Bone marrow (tissue), 2 donors: ENCODE data around the gene SMARCD3.

Experiments
- DNase-seq, 2 donors: peaks; one replicate each; lab custom pipeline; 2025; lab: John Stamatoyannopoulos, UW

The SMARCD3 gene

DNA sequence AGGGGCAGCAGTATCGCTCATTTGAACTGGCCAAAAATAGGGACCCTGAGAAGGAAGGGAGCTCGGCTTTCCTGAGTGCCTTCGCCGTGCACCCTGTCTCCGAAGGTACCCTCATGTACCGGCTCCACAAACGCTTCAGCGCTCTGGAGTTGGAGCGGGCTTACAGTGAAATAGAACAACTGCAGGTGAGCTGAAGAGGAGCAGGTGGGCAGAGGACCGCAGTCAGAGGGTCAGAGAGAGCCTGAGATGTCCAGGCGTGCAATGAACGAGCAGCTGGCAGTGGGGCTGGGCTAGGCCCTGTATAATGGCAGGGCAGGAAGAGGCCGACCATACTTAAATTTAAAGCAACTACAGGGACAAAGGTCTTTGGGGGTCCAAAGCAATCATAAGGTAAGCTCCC, 12.1 kb downstream of the SMARCD3 start:
- no peak for DNase-seq

DNA sequence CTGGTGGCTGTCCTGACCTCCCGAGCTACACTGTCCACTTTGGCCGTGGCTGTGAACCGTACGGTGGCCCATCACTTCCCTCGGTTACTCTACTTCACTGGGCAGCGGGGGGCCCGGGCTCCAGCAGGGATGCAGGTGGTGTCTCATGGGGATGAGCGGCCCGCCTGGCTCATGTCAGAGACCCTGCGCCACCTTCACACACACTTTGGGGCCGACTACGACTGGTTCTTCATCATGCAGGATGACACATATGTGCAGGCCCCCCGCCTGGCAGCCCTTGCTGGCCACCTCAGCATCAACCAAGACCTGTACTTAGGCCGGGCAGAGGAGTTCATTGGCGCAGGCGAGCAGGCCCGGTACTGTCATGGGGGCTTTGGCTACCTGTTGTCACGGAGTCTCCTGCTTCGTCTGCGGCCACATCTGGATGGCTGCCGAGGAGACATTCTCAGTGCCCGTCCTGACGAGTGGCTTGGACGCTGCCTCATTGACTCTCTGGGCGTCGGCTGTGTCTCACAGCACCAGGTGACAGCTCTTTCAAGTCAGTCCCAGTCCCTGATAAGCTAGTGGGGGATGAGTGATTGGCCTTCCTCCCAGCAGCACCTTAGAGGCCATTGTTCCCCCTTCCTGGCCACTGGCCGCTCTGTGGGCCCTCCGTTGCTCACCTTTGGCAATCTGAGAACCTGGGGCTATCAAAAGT, 13.3 kb downstream of the SMARCD3 start:
- no peak for DNase-seq

DNA sequence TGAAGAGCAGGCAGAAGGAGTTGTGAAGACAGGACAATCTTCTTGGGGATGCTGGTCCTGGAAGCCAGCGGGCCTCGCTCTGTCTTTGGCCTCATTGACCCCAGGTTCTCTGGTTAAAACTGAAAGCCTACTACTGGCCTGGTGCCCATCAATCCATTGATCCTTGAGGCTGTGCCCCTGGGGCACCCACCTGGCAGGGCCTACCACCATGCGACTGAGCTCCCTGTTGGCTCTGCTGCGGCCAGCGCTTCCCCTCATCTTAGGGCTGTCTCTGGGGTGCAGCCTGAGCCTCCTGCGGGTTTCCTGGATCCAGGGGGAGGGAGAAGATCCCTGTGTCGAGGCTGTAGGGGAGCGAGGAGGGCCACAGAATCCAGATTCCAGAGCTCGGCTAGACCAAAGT, 14.7 kb downstream of the SMARCD3 start:
- DNase-seq, result no peak

DNA sequence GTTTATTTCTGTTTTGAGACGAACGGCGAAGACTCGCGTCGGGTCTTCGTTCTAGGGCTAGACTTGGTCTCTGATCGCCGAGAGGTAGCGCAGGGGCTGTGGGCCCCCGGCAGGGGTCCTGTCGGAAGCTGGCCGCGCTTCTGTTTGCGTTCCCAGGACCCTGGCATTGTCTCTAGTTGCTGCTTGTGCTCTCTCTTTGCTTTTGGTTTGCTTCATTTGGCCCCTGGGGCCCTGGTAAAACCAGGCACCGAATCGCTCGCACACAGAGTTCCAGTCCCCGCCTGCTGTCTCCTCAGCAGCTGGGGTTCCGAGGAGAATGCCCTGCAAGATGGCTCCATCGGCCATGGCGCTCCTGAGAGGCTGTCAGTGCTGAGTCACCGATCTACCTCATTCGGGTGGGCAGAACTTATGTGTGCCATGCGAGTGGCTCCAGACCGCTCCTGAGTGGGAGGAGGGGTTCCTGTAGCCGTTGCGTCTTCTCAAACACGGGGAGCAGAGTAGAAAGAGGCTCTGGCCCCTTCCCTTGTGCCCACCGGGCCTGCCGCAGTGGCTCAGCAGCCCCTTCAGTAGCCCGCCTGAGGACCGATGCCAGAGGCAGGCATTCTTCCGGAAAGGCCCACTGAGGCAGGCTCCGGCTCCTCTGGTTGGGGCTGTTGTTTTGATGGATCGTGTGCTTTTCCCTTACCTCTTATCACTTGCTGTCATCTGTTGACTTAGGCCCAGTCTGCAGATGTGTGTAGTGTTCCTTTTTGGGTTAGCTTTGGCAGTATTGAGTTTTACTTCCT, 15.4 kb downstream of the SMARCD3 start:
- DNase-seq, result peak; percentile 26 to 74

DNA sequence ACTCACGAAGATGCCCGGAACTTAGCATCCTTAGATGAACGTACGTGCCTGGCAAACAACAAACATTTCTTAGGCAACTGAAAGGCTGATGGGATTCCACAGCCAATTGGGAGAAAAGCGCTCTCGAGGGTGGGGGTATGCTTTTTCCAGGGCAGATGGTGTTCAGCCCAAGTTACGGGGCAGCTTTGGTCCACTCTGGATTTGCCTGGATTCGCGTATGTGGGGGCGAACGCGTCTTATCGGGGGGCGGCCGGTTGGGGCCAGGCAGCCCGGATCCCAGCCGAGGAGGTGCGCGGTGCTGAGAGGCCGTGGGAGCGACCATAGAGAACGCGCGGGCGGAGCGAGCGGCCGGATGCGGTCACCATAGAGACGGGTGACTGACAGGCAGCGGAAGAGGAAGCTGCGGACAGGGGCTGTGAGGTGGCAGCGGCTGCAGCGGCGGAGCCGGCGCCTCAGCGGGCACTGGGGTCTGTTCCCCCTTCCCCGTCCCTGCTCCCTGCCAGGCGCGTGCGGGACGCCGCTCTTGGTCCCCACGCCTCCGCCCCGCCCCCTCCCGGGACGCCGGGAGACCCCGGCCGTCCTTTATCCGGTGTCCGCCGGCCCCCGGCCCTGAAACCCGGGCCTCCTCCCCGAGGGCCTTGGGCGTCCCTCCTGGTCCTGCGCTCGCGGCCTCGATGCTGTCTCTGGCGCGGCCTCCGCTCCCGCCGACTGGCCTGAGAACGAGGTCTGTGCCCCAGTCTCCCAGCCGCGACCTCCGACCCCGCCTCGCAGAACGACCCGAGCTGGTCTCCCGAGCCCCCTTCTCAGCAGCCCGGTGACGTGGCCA, 16.2 kb downstream of the SMARCD3 start, which contains the start of gene CHPF2:
TSS of gene CHPF2 (plus strand) at position 393 of the 826 bp plus-strand sequence. CDS start 1,529 bp downstream, outside the sequence.
- DNase-seq, result peak; percentile 77 to 84

DNA sequence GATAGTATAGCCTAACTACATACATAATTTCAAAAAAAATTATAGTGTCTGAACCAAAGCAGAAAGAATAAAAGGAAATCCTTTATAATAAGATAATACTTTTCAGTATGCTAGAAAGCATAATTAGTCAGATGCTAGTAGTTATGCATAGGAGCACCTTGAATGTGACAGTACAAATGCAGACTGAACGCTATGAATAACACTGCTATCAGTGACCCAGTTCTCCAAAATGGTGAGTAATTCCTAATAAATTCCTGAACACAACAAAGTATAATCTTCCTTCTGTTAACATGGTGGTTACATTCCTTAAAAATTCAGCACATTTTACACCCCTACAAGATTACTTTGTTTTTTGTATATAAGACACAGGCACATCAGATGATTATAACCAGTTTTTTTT, 17.4 kb downstream of the SMARCD3 start:
- no peak for DNase-seq

DNA sequence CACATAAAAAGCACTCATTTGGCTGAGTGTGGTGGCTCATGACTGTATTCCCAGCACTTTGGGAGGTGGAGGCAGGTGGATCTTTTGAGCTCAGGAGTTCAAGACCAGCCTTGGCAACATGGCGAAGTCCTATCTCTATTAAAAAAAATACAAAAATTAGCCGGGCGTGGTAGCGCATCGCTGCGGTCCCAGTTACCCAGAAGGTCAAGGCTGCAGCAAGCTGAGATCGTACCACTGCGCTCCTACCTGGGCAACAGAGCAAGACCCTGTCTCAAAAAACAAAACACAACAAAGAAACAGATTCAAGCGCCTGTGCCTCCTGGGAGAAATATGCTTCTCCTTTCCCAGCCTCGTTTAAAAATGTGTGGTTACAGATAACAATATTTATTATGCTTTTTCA, 19.2 kb downstream of the SMARCD3 start:
- no peak for DNase-seq

DNA sequence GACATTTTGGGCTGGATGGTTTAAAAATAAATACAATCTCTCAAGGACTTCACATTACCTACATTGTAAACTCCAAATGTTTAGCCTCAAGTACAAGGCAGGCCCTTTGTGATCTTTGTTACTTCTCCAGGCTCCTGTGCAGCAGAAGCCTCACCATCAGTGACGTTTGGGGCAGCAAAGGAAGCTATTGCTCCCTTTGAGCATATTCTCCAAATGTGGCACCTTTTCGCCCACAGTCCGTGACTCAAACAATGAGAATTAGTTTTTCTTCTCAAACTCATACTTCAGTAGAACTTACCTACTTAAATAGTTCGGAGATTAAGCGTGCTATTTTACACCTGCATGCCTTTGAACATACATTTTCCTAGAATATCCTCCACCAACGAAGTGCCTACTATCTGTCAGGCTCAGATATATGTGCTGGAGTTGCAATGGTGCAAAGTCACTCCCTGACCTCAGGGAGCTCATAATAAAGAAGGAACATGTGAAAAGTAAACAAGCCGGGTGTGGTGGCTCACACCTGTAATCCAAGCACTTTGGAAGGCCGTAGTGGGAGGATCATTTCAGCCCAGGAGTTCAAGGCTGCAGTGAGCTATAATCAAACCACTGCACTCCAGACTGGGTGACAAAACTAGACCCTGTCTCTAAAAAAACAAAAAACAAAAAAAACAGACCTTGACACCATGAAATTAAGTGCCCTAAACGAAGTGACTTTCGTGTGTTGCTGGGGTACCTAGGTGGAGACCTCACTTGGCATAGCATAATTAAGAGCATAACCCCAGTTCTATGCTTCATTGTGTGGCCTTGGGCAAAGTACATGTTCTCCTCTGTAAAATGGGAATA, 20.2 kb downstream of the SMARCD3 start:
- no peak for DNase-seq

DNA sequence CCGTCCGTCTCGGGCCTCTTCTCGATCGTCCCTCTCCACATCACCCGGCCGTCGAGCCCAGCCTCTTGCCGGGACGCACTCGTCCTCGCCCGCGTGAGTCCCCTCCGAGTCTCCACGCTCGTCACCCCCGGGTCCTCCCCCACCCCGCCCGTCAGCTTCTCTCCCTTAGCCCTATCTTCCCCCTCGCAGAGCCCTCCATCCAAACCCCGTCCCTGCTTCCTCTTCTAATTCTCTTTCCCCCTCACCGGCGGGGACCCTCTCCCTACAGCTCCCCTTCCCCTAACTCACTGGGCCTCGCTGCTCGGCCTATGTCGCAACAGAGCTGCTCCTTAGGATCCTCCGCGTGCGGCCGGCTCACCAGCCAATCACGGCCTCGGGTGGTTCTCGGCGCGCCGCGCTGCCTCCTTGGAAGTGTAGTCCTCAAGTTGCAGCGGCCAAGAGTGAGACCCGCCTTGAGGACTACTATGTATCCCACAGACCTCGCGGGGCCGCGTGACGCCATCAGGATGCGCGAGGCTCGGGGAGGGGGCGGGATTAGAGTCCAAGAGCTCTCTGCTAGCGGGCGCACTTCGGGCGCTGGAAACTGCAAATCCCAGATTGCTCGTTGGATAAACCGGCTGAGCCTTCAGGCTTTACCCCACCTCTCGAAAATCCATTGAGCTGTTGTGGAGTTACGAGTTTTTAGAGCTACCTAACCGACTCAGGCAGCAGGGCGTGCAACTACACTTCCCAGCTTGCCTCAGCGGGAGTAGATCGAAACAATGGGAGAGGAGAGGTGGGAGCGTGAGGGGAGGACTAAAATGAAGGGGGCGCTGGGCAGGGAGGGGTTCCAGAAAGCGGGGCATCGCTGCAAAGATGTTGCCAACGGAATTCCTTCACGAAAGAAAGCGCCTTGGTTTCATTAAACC, 21.4 kb downstream of the SMARCD3 start, which contains the start of gene ABCF2:
TSS of gene ABCF2 (minus strand) at position 331 of the 908 bp plus-strand sequence. CDS start 747 bp downstream, outside the sequence.
- peak; percentile 86 to 95 for DNase-seq

DNA sequence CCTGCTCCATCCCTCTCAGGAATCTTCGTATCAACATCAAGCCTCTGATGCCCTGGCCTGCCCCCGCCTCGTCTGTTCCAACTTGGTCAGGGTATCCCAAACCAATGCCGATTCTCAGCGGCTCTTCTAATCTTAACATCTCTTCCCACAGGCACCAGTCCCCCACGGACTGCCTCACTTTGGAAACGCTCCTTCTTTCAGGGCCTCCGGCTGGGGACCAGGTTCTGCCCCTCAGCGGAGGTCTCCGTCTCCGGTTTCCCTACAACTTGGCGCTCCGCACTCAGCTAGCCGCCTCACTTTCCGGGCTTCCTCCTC, 22.0 kb downstream of the SMARCD3 start:
- DNase-seq, result no peak

DNA sequence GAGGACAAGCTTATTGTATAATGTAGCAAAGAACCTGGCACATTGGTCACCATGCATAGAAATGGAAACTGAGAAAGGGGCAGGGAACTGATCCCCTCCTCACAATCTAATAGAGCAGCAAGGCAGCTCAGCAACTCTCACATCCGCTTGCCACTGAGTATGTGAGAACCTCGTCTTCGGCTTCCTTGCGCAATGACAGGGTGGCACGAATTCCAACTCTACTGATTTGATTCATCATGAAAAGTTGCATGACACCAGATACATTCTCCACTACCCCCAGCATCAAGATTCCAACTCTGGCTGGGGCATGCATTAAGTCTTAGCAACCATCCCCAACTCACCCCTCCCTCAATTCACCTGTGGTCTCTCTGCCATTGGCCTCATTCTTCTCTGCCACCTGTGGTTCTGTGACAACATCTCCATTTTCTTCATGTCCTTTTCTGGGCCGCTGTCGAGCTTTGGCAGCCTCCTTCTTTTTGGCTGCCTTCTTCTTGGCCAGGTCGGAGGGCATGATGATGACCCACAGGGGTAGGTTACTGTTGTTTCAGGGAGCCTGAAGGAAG, 22.5 kb downstream of the SMARCD3 start:
- DNase-seq, result no peak

DNA sequence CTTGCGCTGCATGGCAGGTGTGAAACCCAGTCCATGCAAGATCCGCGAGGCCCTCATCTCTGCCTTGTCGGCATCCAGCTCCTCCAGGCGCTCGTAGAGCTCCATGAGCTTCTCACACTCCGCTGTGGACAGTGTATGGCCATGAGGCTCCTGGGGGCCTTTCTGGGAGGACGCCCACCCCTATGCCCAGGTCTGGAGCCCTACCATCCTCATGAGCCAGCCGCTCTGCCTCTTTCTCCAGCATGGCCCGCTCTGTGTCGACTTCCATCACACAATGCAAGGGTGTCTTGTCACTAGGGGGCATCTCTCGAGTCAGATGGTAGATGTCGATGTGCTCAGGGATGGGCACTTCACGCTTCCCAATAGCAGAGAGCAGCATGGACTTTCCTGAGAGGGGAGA, 24.8 kb downstream of the SMARCD3 start:
- DNase-seq, result no peak

DNA sequence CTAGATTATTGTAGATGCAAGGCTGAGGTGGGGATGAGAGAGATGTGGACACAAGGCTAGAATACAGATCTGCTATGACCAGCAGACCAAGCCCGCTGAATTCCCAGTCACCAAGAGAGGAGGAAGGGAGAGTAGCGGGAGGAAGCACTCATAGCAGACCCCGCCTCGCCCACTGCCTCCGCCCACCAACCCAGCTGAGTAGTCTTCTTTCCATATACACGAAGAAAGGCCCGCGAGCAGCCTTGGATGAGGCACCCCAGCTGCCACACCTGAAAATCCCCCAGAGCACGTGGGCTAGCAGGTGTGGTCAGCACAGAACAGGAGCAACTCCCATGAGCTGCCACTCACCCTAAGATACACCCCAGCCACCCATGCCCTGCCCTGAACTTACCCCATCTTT, 30.3 kb downstream of the SMARCD3 start:
- no peak for DNase-seq

DNA sequence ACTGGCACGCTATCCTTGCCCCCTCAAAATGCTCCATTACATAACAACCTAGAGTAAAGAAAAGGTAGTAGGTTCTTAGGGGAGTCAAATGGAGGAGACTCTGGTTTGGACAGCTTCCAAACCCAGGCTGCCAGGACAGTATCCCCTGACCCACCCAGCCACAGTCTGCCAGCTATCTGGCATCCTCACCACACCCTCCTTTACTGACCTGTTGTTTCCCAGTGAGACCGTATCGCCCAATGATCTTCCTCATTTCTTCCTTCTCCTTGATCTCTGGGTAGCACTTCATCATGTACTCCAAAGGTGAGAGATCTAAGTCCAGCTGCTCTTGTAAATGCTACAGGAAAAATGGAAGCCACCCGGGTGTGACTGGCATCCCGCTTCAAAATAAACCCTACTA, 33.1 kb downstream of the SMARCD3 start:
- DNase-seq, result no peak

DNA sequence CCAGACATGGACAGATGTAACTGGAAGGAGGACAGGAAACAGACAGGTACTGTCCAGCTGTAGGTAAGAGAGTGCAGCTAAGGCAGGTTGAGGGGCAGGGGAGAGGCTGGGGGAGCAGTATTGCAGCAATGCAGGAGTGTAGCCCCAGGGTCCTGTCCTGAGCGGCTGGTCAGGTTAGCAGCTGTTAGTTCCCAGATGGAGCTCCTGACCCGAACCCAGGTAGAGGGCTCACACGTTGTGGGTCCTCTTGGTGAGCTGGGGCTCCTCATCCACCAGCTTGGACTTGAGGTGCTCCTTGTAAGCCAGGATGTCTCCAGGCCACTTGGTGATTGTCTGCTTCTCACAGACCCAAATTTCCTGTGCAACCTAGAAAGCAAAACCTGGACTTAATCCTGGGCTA, 34.7 kb downstream of the SMARCD3 start:
- no peak for DNase-seq

DNA sequence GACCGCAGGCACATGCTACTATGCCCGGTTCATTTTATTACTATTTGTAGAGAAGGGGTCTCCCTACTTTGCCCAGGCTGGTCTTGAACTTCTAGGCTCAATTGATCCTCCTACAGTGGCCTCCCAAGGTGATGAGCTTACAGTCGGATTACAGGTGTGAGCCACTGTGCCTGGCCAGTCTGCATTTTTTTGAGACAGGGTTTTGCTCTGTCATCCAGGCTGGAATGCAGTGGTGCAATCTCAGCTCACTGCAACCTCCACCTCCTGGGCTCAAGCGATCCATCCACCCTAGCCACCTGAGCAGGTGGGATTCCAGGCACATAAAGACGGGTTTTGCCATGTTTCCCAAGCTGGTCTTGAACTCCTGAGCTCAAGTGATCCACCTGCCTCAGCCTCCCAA, 35.9 kb downstream of the SMARCD3 start:
- DNase-seq, result no peak

DNA sequence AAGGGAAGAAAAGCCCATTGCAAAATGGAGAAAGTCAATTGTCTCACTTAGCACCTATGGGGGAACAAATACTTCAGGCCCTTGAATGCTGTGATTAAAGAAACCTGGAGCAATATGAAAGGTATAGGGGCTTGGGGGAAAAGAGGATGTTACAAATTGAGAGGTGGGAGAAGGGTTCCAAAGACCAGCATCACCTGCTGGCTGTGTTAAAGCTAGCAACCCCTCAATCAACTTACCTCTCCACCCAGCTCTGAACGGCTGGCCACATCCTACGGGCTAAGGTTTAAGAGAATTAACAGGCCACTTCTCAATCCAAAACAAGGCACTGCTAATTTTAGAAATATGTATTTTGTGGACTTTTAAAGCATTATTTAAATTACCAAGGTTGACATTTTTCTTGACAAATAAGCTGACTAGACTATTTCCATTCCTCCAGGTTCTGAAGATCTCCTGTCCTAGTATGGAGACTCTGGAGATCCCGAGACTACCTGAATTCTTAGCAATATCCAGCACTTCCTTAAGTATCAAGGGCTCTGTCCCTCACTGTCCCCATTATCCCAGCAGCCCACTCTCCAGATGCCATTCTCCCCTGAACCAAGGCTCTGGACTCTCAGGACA, 37.2 kb downstream of the SMARCD3 start:
- DNase-seq, result no peak

DNA sequence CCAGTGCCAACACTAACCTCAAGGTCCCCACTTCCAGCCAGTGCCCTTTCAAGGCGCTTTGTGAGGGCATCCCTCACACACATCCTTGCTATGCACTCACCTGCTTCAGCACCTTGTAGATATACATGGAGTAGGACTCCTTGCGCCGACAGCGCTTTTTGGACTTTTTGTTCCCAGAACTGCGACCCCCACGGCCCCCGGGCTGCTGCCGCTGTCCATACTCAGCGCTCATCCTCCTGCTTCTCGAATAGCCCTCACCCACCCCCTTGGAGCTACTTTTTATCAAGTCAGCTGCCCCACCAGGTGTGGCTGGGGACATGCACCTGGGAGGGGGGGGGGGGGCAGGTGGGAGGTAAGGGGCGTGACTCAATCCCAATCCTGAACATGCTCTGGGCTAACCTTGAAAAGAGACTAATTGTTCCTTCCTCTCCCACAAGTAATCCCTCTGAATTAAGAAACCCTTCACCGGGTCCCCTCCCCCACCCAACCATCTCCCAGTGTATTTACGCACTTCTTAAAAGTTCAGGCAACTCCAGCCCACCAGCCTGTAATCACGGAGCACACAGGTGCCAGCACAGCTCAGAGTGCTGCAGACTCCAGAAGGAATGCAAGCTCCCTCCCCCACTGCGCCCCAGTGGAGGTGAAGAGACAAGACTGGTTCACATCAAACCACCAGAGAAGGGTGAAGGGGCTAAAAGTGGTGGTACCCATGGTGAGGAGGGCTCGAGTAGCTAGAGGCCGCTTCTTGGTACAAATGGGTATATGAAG, 38.2 kb downstream of the SMARCD3 start, which contains the start of gene H2BK1:
TSS of gene H2BK1 (minus strand) at position 402 of the 768 bp plus-strand sequence. CDS start at position 232, 170 bp downstream.
- DNase-seq, result no peak

DNA sequence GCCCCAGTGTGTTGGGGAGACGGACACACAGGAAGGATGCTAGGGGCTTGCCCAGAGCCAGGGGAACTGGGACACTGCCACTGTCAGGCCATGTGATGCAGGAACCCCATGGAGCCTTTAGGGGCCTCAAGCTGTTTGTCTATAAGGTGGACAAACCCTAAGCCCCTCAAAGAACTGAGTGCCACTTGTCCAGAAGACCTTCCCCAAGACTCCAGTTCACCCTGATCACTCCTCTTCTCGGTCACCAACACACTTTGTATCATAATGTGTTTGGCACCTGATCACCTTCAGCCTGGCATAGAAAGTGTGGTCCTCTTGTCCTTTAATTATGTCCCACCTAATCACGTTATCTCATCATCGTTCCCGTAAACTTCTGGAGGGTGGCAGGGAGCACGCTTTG, 38.9 kb downstream of the SMARCD3 start:
- no peak for DNase-seq
